GM12878 (cell line): Measurements from ENCODE around the gene TMEM135. TPM values are rescaled to one million over a fixed set of nuclear protein-coding genes. Genes with fewer than 3 reads are reported as not detected.
A peak's percentile ranks its signal among the peaks of the same experiment; 100 is the strongest.

Experiments
- ASH2L ChIP-seq: fragments of 300-600, 200-600 bp; sonication (generic); IDR thresholded peaks from 2 replicates; pipeline ENCODE4 v1.6.1; 2017; ENCODE audit warnings: low read depth, mild to moderate bottlenecking, borderline replicate concordance
- CBFB ChIP-seq: IDR thresholded peaks from 2 replicates; pipeline ENCODE4 v1.6.1; 2016; ENCODE audit warnings: antibody characterized with exemption, low read depth
- CREB1 ChIP-seq: IDR thresholded peaks from 2 replicates; pipeline ENCODE4 v1.6.1; 2012; ENCODE audit warnings: low read depth, mild to moderate bottlenecking, inconsistent platforms
- ETV6 ChIP-seq, 2 experiments: fragments of 450-650 bp in 1 of 2; IDR thresholded peaks in 1 of 2; conservative IDR thresholded peaks in 1 of 2; 2 replicates each; pipeline ENCODE4 v1.6.1; 2014; ENCODE audit warnings: antibody characterized with exemption in 1 of 2, borderline replicate concordance in 1 of 2, low read depth in 1 of 2, mild to moderate bottlenecking in 1 of 2, moderate library complexity in 1 of 2
- EZH2 ChIP-seq: IDR thresholded peaks from 2 replicates; pipeline ENCODE4 v1.6.1; 2012; ENCODE audit warnings: low read depth, mild to moderate bottlenecking, control low read depth, inconsistent platforms, low read length, borderline replicate concordance; ENCODE audit not compliant: control insufficient read depth
- NBN ChIP-seq: fragments of 450-650 bp; IDR thresholded peaks from 2 replicates; pipeline ENCODE4 v1.6.1; 2016
- NFYA ChIP-seq: IDR thresholded peaks from 2 replicates; pipeline ENCODE4 v1.6.1; 2011; ENCODE audit warnings: low read depth, mild to moderate bottlenecking, low read length, improper control_type of control experiment, borderline replicate concordance
- NR2F1 ChIP-seq: fragments of 450-650 bp; conservative IDR thresholded peaks from 2 replicates; pipeline ENCODE4 v1.6.1; 2017; ENCODE audit warnings: mild to moderate bottlenecking
- NRF1 ChIP-seq: conservative IDR thresholded peaks from 2 replicates; pipeline ENCODE4 v1.6.1; 2011; ENCODE audit warnings: mild to moderate bottlenecking, low read depth, low read length, improper control_type of control experiment
- RBBP5 ChIP-seq: fragments of 200-600 bp; sonication (generic); conservative IDR thresholded peaks from 2 replicates; pipeline ENCODE4 v1.6.1; 2016
- SIN3A ChIP-seq: IDR thresholded peaks from 2 replicates; pipeline ENCODE4 v1.6.1; 2012; ENCODE audit warnings: low read depth, low read length, improper control_type of control experiment
- SMAD1 ChIP-seq: fragments of 450-650 bp; IDR thresholded peaks from 2 replicates; pipeline ENCODE4 v1.6.1; 2018; ENCODE audit warnings: mild to moderate bottlenecking, low read depth; ENCODE audit not compliant: partially characterized antibody
- TCF12 ChIP-seq: IDR thresholded peaks from 2 replicates; pipeline ENCODE4 v1.6.1; 2011; ENCODE audit warnings: low read depth, mild to moderate bottlenecking, low read length
- TCF3 ChIP-seq: IDR thresholded peaks from 2 replicates; pipeline ENCODE4 v1.6.1; 2012; ENCODE audit warnings: low read depth, mild to moderate bottlenecking, low read length, borderline replicate concordance; ENCODE audit not compliant: insufficient read depth
- ZNF207 ChIP-seq: fragments of 450-650 bp; IDR thresholded peaks from 2 replicates; pipeline ENCODE4 v1.6.1; 2014; ENCODE audit warnings: antibody characterized with exemption, mild to moderate bottlenecking, borderline replicate concordance
- ZNF24 ChIP-seq: fragments of 450-650 bp; IDR thresholded peaks from 2 replicates; pipeline ENCODE4 v1.6.1; 2017; ENCODE audit warnings: antibody characterized with exemption, mild to moderate bottlenecking
- ZNF274 ChIP-seq: IDR thresholded peaks from one replicate; pipeline ENCODE4 v1.8.0; 2011; ENCODE audit not compliant: insufficient read length, insufficient read depth
- polyA plus RNA-seq, 11 experiments: library from polyadenylated mRNA; depleted of rRNA in 4 of 11; unstranded in 6 of 11; stranded (reverse) in 5 of 11; fragments of >200 nt; fragmentation: Nextera tagmentation in 4 of 11; fragmentation: Illumina TruSeq in 1 of 11; extraction: Ambion mirVana in 4 of 11; extraction: Trizol in 1 of 11; gene quantifications; 1 replicate in 1 of 11; 2 replicates in 10 of 11; pipeline versions ENCODE4 v1.2.1 to v1.2.3, GENCODE V29; 2011 to 2016; ENCODE audit warnings: inconsistent platforms in 2 of 11, missing spikeins in 2 of 11, low read depth in 1 of 11
- total RNA-seq, 4 experiments: library from RNA; depleted of rRNA in 3 of 4; stranded (reverse); fragments of >200 nt in 3 of 4; fragmentation: Illumina TruSeq in 1 of 4; extraction: Trizol in 1 of 4; gene quantifications; 2 replicates each; pipeline versions ENCODE4 v1.2.1 to v1.2.3, GENCODE V29; 2013 to 2021
- TF ChIP-seq, protein P1 (sequence below): fragments of 450-650 bp; IDR thresholded peaks from 2 replicates; pipeline ENCODE4 v1.6.1; 2016; ENCODE audit warnings: mild to moderate bottlenecking
- TF ChIP-seq, protein P2 (sequence below): fragments of 450-650 bp; conservative IDR thresholded peaks from 2 replicates; pipeline ENCODE4 v1.6.1; 2017; ENCODE audit warnings: mild to moderate bottlenecking, moderate library complexity

TMEM135 gene
- total and polyA plus RNA-seq, 10 of the 15 experiments (the other 5 are each of a cell fraction or from before 2014, with no cell fraction given): 7.2 to 117 (median 12.9) TPM

- TF ChIP-seq SMAD1 (peak; percentile 19), CBFB (no peak), ASH2L (peak; percentile 43; the same call in 1 of the 2 replicates), RBBP5 (0 out of 2 replicates have a peak, but pooled peaks have one; percentile 75), TCF3 (no peak), CREB1 (no peak), ZNF207 (no peak), NFYA (no peak), NR2F1 (no peak), SIN3A (no peak), ETV6 (conservative IDR thresholded peaks at IDR 0.05 in 1 of 2, IDR thresholded peaks at IDR 0.05 in 1 of 2; ENCODE audit: borderline replicate concordance in 1 of 2, low read depth in 1 of 2) (no peak), ZNF24 (no peak), TCF12 (no peak), NRF1 (no peak), NBN (peak; percentile 72; the same call in 1 of the 2 replicates), EZH2 (no peak), ZNF274 (no peak)
- TF ChIP-seq, protein P1, sequence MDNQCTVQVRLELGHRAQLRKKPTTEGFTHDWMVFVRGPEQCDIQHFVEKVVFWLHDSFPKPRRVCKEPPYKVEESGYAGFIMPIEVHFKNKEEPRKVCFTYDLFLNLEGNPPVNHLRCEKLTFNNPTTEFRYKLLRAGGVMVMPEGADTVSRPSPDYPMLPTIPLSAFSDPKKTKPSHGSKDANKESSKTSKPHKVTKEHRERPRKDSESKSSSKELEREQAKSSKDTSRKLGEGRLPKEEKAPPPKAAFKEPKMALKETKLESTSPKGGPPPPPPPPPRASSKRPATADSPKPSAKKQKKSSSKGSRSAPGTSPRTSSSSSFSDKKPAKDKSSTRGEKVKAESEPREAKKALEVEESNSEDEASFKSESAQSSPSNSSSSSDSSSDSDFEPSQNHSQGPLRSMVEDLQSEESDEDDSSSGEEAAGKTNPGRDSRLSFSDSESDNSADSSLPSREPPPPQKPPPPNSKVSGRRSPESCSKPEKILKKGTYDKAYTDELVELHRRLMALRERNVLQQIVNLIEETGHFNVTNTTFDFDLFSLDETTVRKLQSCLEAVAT: peak; percentile 77
- TF ChIP-seq, protein P2, sequence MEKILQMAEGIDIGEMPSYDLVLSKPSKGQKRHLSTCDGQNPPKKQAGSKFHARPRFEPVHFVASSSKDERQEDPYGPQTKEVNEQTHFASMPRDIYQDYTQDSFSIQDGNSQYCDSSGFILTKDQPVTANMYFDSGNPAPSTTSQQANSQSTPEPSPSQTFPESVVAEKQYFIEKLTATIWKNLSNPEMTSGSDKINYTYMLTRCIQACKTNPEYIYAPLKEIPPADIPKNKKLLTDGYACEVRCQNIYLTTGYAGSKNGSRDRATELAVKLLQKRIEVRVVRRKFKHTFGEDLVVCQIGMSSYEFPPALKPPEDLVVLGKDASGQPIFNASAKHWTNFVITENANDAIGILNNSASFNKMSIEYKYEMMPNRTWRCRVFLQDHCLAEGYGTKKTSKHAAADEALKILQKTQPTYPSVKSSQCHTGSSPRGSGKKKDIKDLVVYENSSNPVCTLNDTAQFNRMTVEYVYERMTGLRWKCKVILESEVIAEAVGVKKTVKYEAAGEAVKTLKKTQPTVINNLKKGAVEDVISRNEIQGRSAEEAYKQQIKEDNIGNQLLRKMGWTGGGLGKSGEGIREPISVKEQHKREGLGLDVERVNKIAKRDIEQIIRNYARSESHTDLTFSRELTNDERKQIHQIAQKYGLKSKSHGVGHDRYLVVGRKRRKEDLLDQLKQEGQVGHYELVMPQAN: no peak
Observed at GRCh38 chr11:87081358-87081757, 43.6 kb downstream of the TMEM135 start (continued).
